AG09319 (cell line): ENCODE results near the gene ZC3H18.

Experiments used
- DNase-seq: peaks from one replicate; pipeline ENCODE4 v3.0.0-alpha.2; 2010; ENCODE audit warnings: low read depth; ENCODE audit errors: extremely low read depth
- CTCF ChIP-seq: IDR thresholded peaks from 2 replicates; pipeline ENCODE4 v1.5.1; 2011; ENCODE audit warnings: low read depth, mild to moderate bottlenecking, inconsistent platforms, low read length, moderate library complexity

ZC3H18 gene

GRCh38 chr16:88561485-88562359 is 8.5 kb upstream of the ZC3H18 start:
- peak; percentile 73 for TF ChIP-seq CTCF
- DNase-seq: peak; percentile 16

GRCh38 chr16:88566158-88566557 is 4.0 kb upstream of the ZC3H18 start:
- peak; percentile 10 for DNase-seq
- TF ChIP-seq CTCF: no peak

GRCh38 chr16:88568710-88569613 is 1.2 kb upstream of the ZC3H18 start:
- no peak for DNase-seq
- TF ChIP-seq CTCF: no peak

GRCh38 chr16:88569614-88569984 is 604 bp upstream of the ZC3H18 start:
- DNase-seq: no peak
- no peak for TF ChIP-seq CTCF

- DNase-seq: no peak
- TF ChIP-seq CTCF: no peak
Measured at GRCh38 chr16:88570691-88571092, 489 bp downstream of the ZC3H18 start.

GRCh38 chr16:88575251-88575650 is 5.0 kb downstream of the ZC3H18 start:
- no peak for TF ChIP-seq CTCF

GRCh38 chr16:88576307-88576706 is 6.1 kb downstream of the ZC3H18 start:
- no peak for TF ChIP-seq CTCF
- DNase-seq: no peak

More at GRCh38 chr16:88575251-88575650, 5.0 kb downstream of the ZC3H18 start:
- DNase-seq: no peak
